Activated CD4-positive, alpha-beta memory T cell treated with anti-CD3 and anti-CD28 coated beads, Interleukin-2, amount 10 ng/mL, durations not matched to agents 7 days and 5 days (primary cell): ENCODE results near the gene KRTAP15-1. TPM values are rescaled to one million over a fixed set of nuclear protein-coding genes. Genes with fewer than 3 reads are reported as not detected.
A peak's percentile ranks its signal among the peaks of the same experiment; 100 is the strongest.

Source experiments
- CTCF ChIA-PET: fragments of 350-600 bp; sonication (Branson Sonifier 250); formaldehyde crosslinking; loops from one replicate; lab custom pipeline; 2021; ENCODE audit warnings: antibody characterized with exemption, inconsistent platforms; lab: Charles Lee
- POLR2A ChIA-PET: fragments of 350-600 bp; sonication (Branson Sonifier 250); formaldehyde crosslinking; loops from one replicate; lab custom pipeline; 2021; ENCODE audit warnings: antibody characterized with exemption; lab: Charles Lee
- DNase-seq: peaks from one replicate; pipeline ENCODE4 v3.0.0-alpha.2; 2020
- H3K27ac Mint-ChIP-seq: one replicate; pipeline ENCODE4 v1.8.0; 2021; ENCODE audit warnings: mild to moderate bottlenecking, mixed read lengths
- H3K27me3 Mint-ChIP-seq: one replicate; pipeline ENCODE4 v1.8.0; 2021; ENCODE audit warnings: mixed read lengths
- H3K36me3 Mint-ChIP-seq: one replicate; pipeline ENCODE4 v1.8.0; 2021; ENCODE audit warnings: low read depth, mixed read lengths
- H3K4me1 Mint-ChIP-seq: one replicate; pipeline ENCODE4 v1.8.0; 2021; ENCODE audit warnings: mixed read lengths
- H3K4me3 Mint-ChIP-seq: one replicate; pipeline ENCODE4 v1.8.0; 2021; ENCODE audit warnings: mild to moderate bottlenecking, mixed read lengths
- H3K9me3 Mint-ChIP-seq: one replicate; pipeline ENCODE4 v1.8.0; 2021; ENCODE audit warnings: mixed read lengths
- total RNA-seq, 2 experiments: library from RNA; stranded (reverse); gene quantifications; one replicate each; pipeline ENCODE4 v1.2.3, GENCODE V29; 2021

The KRTAP15-1 gene, protein sequence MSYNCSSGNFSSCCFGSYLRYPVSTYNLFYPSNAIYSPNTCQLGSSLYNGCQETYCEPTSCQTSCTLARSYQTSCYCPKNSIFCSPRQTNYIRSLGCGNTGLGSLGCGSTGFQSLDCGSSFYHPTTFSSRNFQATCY
- total RNA-seq = not detected

GRCh38 chr21:30439975-30440374 is at the start of gene KRTAP15-1:
Gene KRTAP15-1 (plus strand): TSS chr21:30440275. CDS start chr21:30440328, 53 bp downstream.
- no peaks in the 10 kb centered on the region for H3K4me1 Mint-ChIP-seq
- H3K9me3 Mint-ChIP-seq = no peaks in the 10 kb centered on the region
- no peak within 1 kb of the TSS for H3K4me3 Mint-ChIP-seq

GRCh38 chr21:30391492-30392025 is 48.5 kb upstream of the KRTAP15-1 start:
- H3K27me3 Mint-ChIP-seq = no peaks in the 10 kb centered on the region
- ChIA-PET POLR2A (no interaction called here), CTCF (interaction anchor here (1.1 kb wide), 1 partner anchor 19 kb away, joined by 3 read pairs; no protein-coding TSS in a partner anchor)

More at GRCh38 chr21:30439975-30440374, at the start of gene KRTAP15-1:
- H3K27me3 Mint-ChIP-seq = no peaks in the 10 kb centered on the region
- H3K36me3 Mint-ChIP-seq = no peaks in the 10 kb centered on the region
- ChIA-PET CTCF (no interaction called here), POLR2A (no interaction called here)
- no peak for DNase-seq
- no peak within 1 kb of the TSS for H3K27ac Mint-ChIP-seq

GRCh38 chr21:30395731-30396130 is 44.3 kb upstream of the KRTAP15-1 start, which contains the start of gene KRTAP13-1:
Gene KRTAP13-1 (plus strand): TSS chr21:30396031. CDS start chr21:30396087, 56 bp downstream.
- Mint-ChIP-seq H3K36me3 (no peaks in the 10 kb centered on the region), H3K4me3 (no peak within 1 kb of the TSS), H3K27me3 (no peaks in the 10 kb centered on the region), H3K4me1 (no peaks in the 10 kb centered on the region), H3K9me3 (peaks cover 3% of the 10 kb centered on the region), H3K27ac (no peak within 1 kb of the TSS)
- DNase-seq = no peak
- CTCF ChIA-PET = no interaction called here
- POLR2A ChIA-PET = no interaction called here

More at GRCh38 chr21:30391492-30392025, 48.5 kb upstream of the KRTAP15-1 start:
- Mint-ChIP-seq H3K4me3 (no peak overlapping the region), H3K36me3 (no peaks in the 10 kb centered on the region), H3K9me3 (no peaks in the 10 kb centered on the region), H3K4me1 (no peaks in the 10 kb centered on the region), H3K27ac (no peak overlapping the region)
- no peak for DNase-seq

GRCh38 chr21:30408782-30409494 is 31.1 kb upstream of the KRTAP15-1 start:
- Mint-ChIP-seq H3K4me3 (no peak overlapping the region), H3K27me3 (no peaks in the 10 kb centered on the region), H3K27ac (no peak overlapping the region), H3K9me3 (no peaks in the 10 kb centered on the region), H3K4me1 (no peaks in the 10 kb centered on the region), H3K36me3 (no peaks in the 10 kb centered on the region)
- ChIA-PET POLR2A (no interaction called here), CTCF (no interaction called here)
- DNase-seq = peak; percentile 25

DNA sequence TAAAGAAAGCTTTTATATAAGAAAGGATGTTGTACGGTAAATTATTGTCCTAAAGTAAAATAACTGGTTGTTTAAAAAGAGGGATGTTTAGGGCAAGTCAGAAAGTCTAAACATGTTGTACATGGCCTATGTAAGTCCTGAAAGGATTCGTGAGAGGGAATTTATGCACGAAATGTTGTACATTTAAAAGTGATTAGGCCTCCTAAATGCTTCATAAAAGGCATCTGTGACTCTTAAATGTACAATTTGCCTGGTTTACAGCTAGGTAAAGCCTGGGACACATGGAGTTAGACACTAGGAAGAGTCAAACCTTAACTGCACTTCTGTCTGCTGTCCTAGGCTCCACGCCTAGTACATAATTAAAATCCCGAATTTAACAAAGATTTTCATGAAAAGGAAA is 24.1 kb upstream of the KRTAP15-1 start:
- POLR2A ChIA-PET = no interaction called here
- no peak overlapping the region for H3K27ac Mint-ChIP-seq
- H3K36me3 Mint-ChIP-seq = no peaks in the 10 kb centered on the region
- no peak overlapping the region for H3K4me3 Mint-ChIP-seq
- CTCF ChIA-PET = no interaction called here
- H3K27me3 Mint-ChIP-seq = no peaks in the 10 kb centered on the region
- no peaks in the 10 kb centered on the region for H3K4me1 Mint-ChIP-seq
- no peak for DNase-seq
- H3K9me3 Mint-ChIP-seq = peaks cover 4% of the 10 kb centered on the region

DNA sequence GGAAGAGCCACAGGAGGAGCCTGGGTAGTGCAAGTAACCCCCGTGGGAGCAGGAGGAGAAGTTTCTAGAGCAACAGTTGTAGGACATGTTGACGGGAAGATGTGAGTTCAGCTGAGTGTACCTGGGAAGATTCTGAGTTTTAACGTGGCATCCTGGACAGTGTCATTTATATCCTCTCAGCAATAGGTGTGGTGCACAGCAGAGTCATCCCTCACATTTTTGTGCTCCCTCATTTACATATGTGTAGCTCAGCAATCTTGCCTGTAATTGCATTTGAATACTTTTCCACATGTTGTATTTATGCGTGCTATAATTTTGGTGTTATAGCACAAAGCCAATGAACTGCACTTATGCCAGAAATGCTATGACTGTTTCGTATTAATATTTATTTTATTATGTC is 14.2 kb upstream of the KRTAP15-1 start, which contains the start of gene KRTAP13-3:
KRTAP13-3 (minus strand) TSS at position 101 of the 400 bp plus-strand sequence; CDS start at position 87, 14 bp downstream.
- Mint-ChIP-seq H3K4me3 (no peak within 1 kb of the TSS), H3K27me3 (peaks cover 1% of the 10 kb centered on the region), H3K9me3 (no peaks in the 10 kb centered on the region), H3K4me1 (no peaks in the 10 kb centered on the region), H3K36me3 (no peaks in the 10 kb centered on the region), H3K27ac (no peak within 1 kb of the TSS)
- ChIA-PET POLR2A (no interaction called here), CTCF (no interaction called here)
- no peak for DNase-seq

- no peaks in the 10 kb centered on the region for H3K4me1 Mint-ChIP-seq
- peaks cover 1% of the 10 kb centered on the region for H3K27me3 Mint-ChIP-seq
- H3K4me3 Mint-ChIP-seq = no peak overlapping the region
- no peaks in the 10 kb centered on the region for H3K9me3 Mint-ChIP-seq
- ChIA-PET CTCF (no interaction called here), POLR2A (no interaction called here)
- no peak overlapping the region for H3K27ac Mint-ChIP-seq
- H3K36me3 Mint-ChIP-seq = no peaks in the 10 kb centered on the region
- no peak for DNase-seq
These were observed 13.3 kb upstream of the KRTAP15-1 start for GRCh38 chr21:30426731-30427130.

DNA sequence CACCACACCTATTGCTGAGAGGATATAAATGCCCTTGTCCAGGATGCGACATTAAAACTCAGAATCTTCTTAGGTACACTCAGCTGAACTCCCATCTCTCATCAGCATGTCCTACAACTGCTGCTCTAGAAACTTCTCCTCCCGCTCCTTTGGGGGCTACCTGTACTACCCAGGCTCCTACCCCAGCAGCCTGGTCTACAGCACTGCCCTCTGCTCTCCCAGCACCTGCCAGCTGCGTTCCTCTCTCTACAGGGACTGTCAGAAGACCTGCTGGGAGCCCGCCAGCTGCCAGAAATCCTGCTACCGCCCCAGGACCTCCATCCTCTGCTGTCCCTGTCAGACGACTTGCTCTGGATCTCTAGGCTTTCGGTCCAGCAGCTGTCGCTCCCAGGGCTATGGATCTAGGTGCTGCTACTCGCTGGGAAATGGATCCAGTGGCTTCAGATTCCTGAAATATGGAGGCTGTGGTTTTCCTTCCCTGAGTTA is 9.9 kb upstream of the KRTAP15-1 start, which contains the start of gene KRTAP13-4:
KRTAP13-4 (plus strand) TSS at position 51 of the 486 bp plus-strand sequence; CDS start at position 107, 56 bp downstream.
- Mint-ChIP-seq H3K27ac (no peak within 1 kb of the TSS), H3K27me3 (peaks cover 1% of the 10 kb centered on the region), H3K9me3 (no peaks in the 10 kb centered on the region), H3K36me3 (no peaks in the 10 kb centered on the region), H3K4me3 (no peak within 1 kb of the TSS), H3K4me1 (no peaks in the 10 kb centered on the region)
- ChIA-PET POLR2A (no interaction called here), CTCF (no interaction called here)
- no peak for DNase-seq

- Mint-ChIP-seq H3K27me3 (no peaks in the 10 kb centered on the region), H3K4me3 (no peak overlapping the region), H3K36me3 (no peaks in the 10 kb centered on the region), H3K27ac (no peak overlapping the region), H3K4me1 (no peaks in the 10 kb centered on the region), H3K9me3 (no peaks in the 10 kb centered on the region)
- POLR2A ChIA-PET = interaction anchor here (1.3 kb wide), 1 partner anchor 49 kb away, joined by 3 read pairs; no protein-coding TSS in a partner anchor
- CTCF ChIA-PET = no interaction called here
- peak; percentile 16 for DNase-seq
These were observed 5.9 kb upstream of the KRTAP15-1 start for GRCh38 chr21:30434033-30434631.

DNA sequence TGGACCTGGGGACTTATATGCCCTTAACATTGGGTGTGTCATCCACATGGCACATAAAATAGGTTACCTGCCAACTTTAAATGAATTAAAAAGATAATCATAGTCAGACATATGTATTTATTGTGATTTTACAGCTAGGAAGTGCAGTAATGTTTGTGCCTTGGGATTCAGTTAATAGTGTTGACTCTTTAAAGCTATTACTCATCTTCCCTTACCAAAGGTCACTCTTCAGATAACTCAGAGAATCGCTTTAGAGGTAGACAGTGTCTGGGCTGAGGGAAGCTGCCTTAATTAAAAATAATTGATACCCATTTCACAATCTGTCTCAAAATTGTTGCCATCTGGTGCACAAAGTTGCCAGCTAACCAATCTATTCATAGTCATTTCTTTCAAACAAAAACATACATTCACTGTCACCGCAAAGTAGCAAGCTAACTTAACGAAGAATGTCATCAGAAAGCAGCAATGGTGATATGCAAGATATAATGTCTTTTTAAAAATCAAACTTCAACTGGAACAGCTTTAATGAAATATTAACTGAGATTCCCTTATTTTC is 3.0 kb upstream of the KRTAP15-1 start:
- H3K4me3 Mint-ChIP-seq = no peak overlapping the region
- no peak for DNase-seq
- no peaks in the 10 kb centered on the region for H3K36me3 Mint-ChIP-seq
- H3K4me1 Mint-ChIP-seq = no peaks in the 10 kb centered on the region
- ChIA-PET POLR2A (no interaction called here), CTCF (no interaction called here)
- no peaks in the 10 kb centered on the region for H3K9me3 Mint-ChIP-seq
- H3K27me3 Mint-ChIP-seq = no peaks in the 10 kb centered on the region
- H3K27ac Mint-ChIP-seq = no peak overlapping the region

- ChIA-PET POLR2A (no interaction called here), CTCF (no interaction called here)
- no peak for DNase-seq
- no peaks in the 10 kb centered on the region for H3K4me1 Mint-ChIP-seq
- no peaks in the 10 kb centered on the region for H3K9me3 Mint-ChIP-seq
- H3K4me3 Mint-ChIP-seq = no peak overlapping the region
- no peak overlapping the region for H3K27ac Mint-ChIP-seq
- no peaks in the 10 kb centered on the region for H3K27me3 Mint-ChIP-seq
- no peaks in the 10 kb centered on the region for H3K36me3 Mint-ChIP-seq
These were observed 3.2 kb downstream of the KRTAP15-1 start for GRCh38 chr21:30443226-30443625.

- Mint-ChIP-seq H3K36me3 (no peaks in the 10 kb centered on the region), H3K4me3 (no peak overlapping the region), H3K27me3 (no peaks in the 10 kb centered on the region), H3K27ac (no peak overlapping the region), H3K4me1 (no peaks in the 10 kb centered on the region), H3K9me3 (no peaks in the 10 kb centered on the region)
- CTCF ChIA-PET = no interaction called here
- DNase-seq = no peak
- POLR2A ChIA-PET = no interaction called here
These were observed 4.1 kb downstream of the KRTAP15-1 start for GRCh38 chr21:30444204-30444603.

- no peak overlapping the region for H3K4me3 Mint-ChIP-seq
- H3K27ac Mint-ChIP-seq = no peak overlapping the region
- H3K36me3 Mint-ChIP-seq = no peaks in the 10 kb centered on the region
- ChIA-PET POLR2A (no interaction called here), CTCF (no interaction called here)
- H3K27me3 Mint-ChIP-seq = no peaks in the 10 kb centered on the region
- H3K4me1 Mint-ChIP-seq = no peaks in the 10 kb centered on the region
- H3K9me3 Mint-ChIP-seq = no peaks in the 10 kb centered on the region
- DNase-seq = no peak
These were observed 7.0 kb downstream of the KRTAP15-1 start for GRCh38 chr21:30447056-30447455.
